Tibial nerve (tissue), 4 donors: Measurements from ENCODE around the gene EVC2.

Source experiments
- EP300 ChIP-seq, 2 donors: sonication (generic); formaldehyde crosslinking; IDR thresholded peaks; one replicate each; pipeline ENCODE4 v1.6.1; 2017; ENCODE audit warnings: antibody characterized with exemption in 2 of 2, mild to moderate bottlenecking in 1 of 2
- POLR2A ChIP-seq, 2 donors: fragments of 450-650 bp; IDR thresholded peaks; one replicate each; pipeline ENCODE4 v1.6.1; 2017; ENCODE audit warnings: antibody characterized with exemption in 2 of 2, mild to moderate bottlenecking in 2 of 2, moderate library complexity in 2 of 2
- TF ChIP-seq, protein P1 (sequence below), 5 experiments: fragments of 200-600 bp in 3 of 5; fragments of 450-650 bp in 2 of 5; sonication (generic) in 3 of 5; IDR thresholded peaks; one replicate each; pipeline ENCODE4 v1.5.1; 2016 to 2019; ENCODE audit warnings: antibody characterized with exemption in 5 of 5, mild to moderate bottlenecking in 3 of 5, moderate library complexity in 2 of 5

DNA sequence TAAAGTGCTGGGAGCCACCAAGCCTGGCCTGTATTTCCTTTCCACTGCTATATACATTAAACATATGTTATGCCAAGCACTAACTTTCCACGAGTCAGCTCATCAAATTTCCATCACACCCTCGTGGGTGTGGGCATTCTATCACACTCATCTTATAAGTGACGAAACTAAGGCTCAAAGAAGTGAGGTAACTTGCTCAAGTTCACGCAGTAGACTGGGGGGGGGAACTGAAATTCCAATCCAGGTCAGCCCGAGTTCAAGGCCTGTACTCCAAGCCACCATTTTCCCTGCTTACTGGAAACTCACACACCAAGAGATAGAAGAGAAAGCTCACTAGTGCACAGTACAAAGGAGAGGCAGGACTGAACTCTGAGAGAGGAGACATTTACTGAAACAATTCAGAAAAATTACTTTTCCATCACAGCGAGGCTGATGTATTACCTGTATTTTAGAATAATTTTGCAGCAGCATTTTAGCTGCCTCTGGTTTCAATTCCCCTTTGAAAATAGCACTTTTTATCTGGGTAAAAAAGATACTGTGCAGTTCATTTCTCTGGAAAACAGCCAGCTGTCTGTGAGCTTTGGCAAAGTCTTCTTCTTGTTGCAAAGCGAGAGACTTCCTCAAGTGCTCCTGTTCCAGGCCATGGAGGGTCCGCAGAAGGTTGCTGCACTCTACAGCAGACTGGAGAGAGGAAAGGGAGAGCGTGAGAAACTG lies 76.8 kb downstream of the EVC2 start:
- TF ChIP-seq, protein P1, sequence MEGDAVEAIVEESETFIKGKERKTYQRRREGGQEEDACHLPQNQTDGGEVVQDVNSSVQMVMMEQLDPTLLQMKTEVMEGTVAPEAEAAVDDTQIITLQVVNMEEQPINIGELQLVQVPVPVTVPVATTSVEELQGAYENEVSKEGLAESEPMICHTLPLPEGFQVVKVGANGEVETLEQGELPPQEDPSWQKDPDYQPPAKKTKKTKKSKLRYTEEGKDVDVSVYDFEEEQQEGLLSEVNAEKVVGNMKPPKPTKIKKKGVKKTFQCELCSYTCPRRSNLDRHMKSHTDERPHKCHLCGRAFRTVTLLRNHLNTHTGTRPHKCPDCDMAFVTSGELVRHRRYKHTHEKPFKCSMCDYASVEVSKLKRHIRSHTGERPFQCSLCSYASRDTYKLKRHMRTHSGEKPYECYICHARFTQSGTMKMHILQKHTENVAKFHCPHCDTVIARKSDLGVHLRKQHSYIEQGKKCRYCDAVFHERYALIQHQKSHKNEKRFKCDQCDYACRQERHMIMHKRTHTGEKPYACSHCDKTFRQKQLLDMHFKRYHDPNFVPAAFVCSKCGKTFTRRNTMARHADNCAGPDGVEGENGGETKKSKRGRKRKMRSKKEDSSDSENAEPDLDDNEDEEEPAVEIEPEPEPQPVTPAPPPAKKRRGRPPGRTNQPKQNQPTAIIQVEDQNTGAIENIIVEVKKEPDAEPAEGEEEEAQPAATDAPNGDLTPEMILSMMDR (IDR thresholded peaks at IDR 0.05), result no peak
- TF ChIP-seq POLR2A (IDR thresholded peaks at IDR 0.05) (no peak), EP300 (IDR thresholded peaks at IDR 0.05) (no peak)
